HTERT RPE-1 (cell line): ENCODE measurements around the gene DMRT2.

Source experiments
- in situ Hi-C: fragments of 300-500 bp; cut with MboI; formaldehyde crosslinking; loops from 4 replicates; pipeline ENCODE4 v1.14.3; 2020; ENCODE audit warnings: low sequenced_read_pairs

The DMRT2 gene

DNA sequence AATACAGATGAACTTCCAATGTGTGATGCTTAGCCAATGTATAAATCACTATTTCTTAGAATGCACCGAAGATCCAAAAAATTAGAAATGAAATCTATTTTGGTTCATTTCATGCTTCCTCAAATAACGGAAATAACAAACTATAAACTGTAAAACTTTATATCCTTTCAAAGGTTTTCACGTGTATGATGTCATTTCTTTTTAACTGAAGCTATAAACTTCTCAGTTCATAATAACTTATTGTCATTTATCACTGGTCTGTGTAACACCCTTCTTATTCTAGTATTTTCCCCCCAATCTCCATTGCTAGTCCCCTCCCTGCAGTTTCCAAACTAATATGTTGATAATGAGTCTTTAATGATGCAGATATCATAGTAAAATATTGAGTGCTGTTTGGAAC is 36.4 kb downstream of the DMRT2 start:
- in situ Hi-C loops, result no loop called here

DNA sequence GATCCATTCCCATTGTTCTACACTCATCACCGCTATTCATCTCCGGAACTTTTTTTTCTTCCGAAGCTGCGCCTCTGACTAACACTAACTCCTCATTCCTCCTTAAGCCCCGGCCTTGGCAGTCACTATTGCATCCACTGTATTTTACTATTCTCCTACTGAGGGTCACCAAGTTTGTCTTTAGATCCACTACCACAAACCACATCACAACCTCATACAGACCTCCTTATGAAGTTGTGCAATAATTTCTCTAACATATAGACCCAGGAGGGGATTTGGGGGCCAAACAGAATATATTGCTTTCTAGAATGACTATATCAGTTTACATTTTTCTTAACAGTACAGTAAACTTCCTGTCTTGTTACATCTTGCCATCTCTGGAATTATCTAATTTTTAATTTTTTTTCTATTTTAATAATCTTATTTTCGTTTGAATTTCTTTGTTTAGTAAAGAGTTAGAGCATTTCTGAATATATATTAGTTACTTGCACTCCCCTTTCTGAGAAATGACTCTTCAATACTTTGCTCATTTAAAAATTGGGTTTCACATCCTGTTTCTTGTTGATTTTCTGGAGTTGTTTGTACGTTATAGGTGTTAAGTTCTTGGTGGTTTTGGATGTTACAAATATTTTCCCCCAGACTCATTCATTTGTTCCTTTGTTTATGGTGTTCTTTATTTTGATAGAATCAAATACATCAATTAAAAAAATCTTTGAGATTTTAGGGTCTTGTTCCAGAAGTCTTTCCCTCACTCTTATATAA is 37.1 kb downstream of the DMRT2 start:
- in situ Hi-C loops, result no loop called here

DNA sequence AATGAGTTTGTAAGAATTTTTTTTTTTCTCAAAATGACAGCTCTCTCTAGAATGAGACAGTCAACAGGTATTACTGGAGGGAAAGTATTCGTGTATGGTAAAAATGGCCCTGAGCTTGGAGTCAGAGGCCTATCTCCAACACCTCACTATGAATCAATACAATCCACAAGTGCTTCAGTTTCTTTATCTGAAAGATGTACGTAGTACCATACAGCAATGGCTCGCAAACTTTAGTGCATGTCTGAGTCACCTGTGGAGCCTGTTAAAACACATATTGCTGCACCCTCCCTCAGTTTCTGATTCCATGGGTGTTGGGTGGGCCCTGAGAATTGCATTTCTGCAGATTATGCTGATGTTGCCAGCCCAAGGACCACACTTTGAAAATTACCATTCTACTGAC is 44.6 kb downstream of the DMRT2 start:
- in situ Hi-C loops, result no loop called here

DNA sequence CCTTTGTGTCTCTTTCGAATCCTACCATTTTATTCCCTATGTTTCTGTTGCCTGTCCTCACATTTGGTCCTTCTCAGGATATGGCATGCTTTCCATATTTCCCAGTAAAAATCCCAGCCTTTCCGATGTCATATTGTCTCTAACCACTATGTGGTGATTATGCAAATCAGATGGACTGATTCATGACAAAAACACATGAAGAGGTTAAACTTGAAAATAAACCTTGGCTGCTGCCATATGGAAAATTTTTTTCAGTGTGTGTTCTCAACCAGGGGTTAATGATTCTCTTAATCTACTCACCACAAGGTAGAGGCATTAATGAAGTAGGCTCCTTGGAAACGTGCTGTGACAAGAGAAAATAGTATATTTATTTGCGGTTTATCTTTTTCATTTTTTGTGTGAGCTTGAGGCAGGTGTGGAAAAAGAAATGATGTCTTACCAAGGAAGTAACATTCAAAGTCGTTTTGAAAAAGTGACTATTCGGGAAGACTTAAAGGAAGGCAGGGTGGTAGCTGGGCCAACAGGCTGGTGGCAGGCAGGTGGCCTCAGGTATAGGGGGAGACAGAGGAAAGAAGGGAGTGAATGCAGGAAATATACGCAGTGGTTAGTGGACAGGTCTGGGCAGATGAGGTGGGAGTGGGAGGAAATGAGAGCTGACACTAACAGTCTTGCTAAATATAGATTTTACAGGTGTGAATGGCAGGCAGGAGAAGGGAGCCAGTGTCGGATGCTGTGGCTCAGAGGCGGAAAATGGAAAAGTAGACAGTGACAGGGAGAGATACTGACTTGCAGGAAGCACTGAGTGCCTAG is 46.2 kb downstream of the DMRT2 start:
- in situ Hi-C loops, result no loop called here

DNA sequence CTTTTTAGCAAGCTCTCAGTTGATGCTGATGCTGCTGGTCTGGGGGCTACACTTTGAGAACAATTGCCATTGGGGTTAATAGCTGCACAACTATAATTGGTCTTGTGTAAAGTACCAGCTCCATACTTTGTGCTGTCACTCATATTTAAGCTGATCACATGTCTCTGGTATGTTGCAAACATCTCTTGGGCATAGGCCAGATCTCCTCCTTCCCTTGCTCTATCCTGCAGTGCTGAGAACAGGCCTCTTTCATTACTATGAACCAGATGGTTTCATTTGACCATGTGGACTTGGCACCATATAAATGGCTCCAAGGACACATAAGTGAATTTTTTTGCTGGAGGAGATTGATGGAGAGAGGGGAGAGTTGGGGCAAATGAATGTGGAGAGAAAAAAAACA is 48.4 kb downstream of the DMRT2 start:
- in situ Hi-C loops, result no loop called here

DNA sequence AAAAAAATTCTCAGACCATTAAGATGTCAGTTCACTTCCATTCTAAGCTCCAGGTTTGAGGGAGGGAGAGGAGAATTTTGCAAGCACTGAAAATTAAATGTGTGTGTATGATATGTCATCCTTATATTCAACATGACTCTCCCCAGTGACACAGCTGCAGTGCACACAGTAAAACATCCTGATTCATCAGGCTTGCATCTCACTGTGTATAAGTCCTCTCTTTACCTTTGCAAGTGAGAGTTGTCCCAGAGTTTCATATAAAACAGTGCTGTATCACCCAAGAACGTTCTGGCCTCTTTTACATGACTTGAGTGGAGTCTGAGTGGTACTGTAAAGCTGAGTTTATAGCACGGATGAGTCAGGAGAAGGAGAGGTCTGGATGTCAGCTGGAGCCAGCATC is 50.0 kb downstream of the DMRT2 start:
- in situ Hi-C loops, result no loop called here

DNA sequence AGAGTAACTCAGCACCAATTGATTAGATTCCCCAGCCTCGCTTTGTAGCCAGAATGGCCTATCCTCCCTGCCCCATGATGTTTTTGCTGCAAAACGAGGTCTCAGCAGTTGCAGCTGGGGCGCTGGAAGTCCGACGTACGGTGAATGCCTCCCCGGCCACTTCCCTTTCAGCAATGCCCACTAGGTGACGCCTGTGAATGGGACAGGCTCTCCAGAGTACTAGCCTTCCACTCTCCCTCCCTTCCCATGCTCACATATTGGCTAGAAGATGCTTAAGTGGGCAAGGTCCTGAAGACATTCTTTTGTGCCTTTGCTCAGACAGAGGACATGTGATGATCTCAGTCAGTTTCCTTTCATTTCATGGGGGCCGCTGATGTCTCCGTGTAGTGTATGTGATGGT is 50.8 kb downstream of the DMRT2 start:
- in situ Hi-C loops, result no loop called here

DNA sequence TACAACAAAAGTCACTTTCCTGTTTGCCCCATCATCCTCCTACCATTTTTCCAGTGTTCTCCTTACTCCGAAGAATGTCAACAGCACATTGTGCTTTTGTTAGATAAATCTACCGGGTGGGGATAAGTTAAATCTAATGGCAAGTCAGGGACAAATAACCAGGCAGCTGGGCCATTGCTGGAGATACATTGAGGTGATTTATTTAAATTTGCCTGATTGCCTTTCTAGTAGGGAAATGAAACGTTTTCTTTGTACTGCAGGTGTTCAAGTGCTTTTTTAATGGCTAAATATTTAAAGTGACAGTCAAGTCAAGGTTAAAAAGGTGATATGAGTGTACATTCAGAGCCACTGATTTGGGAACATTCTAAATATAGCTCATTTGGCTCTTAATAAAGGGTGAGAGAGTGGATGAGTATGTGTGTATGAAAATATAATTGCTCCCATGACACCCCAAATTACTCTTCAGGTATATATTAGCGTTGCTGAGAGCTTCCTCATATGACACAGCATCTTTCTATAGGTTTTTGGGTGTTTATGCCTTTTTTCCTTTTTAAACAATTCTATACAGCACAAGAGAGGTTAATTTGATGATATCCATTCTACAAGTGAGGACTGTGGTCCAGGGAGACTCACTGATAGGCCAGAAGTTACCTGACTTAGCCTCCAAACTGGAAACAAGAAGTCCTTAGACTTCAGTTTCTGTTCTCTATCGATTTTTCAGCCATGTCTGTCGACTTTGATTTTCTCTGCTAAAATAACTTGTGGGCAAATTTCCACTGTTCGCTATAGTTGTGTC is 51.9 kb downstream of the DMRT2 start:
- in situ Hi-C loops, result no loop called here

DNA sequence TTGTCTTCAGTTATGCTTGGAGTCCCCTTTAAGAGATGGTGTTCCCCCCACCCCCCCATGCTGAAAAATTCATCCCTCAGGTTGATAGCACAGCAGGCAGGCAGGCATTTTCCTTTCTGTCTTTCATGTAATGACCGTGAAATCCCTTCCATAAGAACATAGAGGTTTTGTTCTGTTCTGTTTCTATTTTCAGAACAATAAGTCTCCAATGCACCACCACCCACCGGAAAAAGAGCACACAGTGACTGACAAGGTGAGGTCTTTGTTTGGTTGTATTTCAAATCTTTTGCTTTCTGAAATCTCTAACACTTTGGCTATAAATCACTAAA is 52.4 kb downstream of the DMRT2 start:
- in situ Hi-C loops, result no loop called here
